HCT116 (cell line): Measurements from ENCODE around the gene BLNK.

Source experiments
- CEBPB ChIP-seq: IDR thresholded peaks from 2 replicates; pipeline ENCODE4 v1.6.1; 2012; ENCODE audit warnings: low read depth
- CTCF ChIP-seq, 3 experiments: fragments of 200-600 bp in 1 of 3; sonication (generic) in 1 of 3; IDR thresholded peaks in 2 of 3; conservative IDR thresholded peaks in 1 of 3; 2 replicates each; pipeline ENCODE4 v1.5.1; 2012 to 2017; ENCODE audit warnings: low read depth in 2 of 3, low read length in 2 of 3, antibody characterized with exemption in 1 of 3, borderline replicate concordance in 1 of 3, control low read depth in 1 of 3, mild to moderate bottlenecking in 1 of 3, mixed read lengths in 1 of 3, mixed run types in 1 of 3, moderate library complexity in 1 of 3; ENCODE audit not compliant: insufficient read depth in 1 of 3
- EZH2 ChIP-seq: fragments of 200-600 bp; sonication (generic); IDR thresholded peaks from 2 replicates; pipeline ENCODE4 v1.6.1; 2017; ENCODE audit warnings: antibody characterized with exemption, mixed run types
- EZH2phosphoT487 ChIP-seq: fragments of 200-600 bp; IDR thresholded peaks from 2 replicates; pipeline ENCODE4 v1.6.1; 2018; ENCODE audit warnings: antibody characterized with exemption, borderline replicate concordance
- JUND ChIP-seq: IDR thresholded peaks from 2 replicates; pipeline ENCODE4 v1.6.1; 2012
- POLR2A ChIP-seq: IDR thresholded peaks from 2 replicates; pipeline ENCODE4 v1.7.0; 2011; ENCODE audit warnings: borderline replicate concordance; ENCODE audit not compliant: insufficient read depth, insufficient read length; ENCODE audit errors: extremely low read depth
- POLR2AphosphoS5 ChIP-seq: IDR thresholded peaks from 2 replicates; pipeline ENCODE4 v1.6.1; 2011; ENCODE audit warnings: mild to moderate bottlenecking, low read depth, low read length, moderate library complexity
- RAD21 ChIP-seq: IDR thresholded peaks from 2 replicates; pipeline ENCODE4 v1.6.1; 2012; ENCODE audit warnings: low read depth, mild to moderate bottlenecking
- YY1 ChIP-seq: IDR thresholded peaks from 2 replicates; pipeline ENCODE4 v1.6.1; 2011; ENCODE audit warnings: low read length, low read depth, moderate library complexity, mild to moderate bottlenecking; ENCODE audit not compliant: insufficient replicate concordance; ENCODE audit errors: extremely low read depth
- ZNF274 ChIP-seq: fragments of 200-500 bp; sonication (Bioruptor generic); IDR thresholded peaks from 2 replicates; pipeline ENCODE4 v1.6.1; 2014; ENCODE audit warnings: mild to moderate bottlenecking, low read depth, low read length, inconsistent platforms

- no peak for TF ChIP-seq POLR2A
- TF ChIP-seq CTCF (IDR thresholded peaks at IDR 0.05 in 2 of 3, conservative IDR thresholded peaks at IDR 0.05 in 1 of 3; ENCODE audit: borderline replicate concordance in 1 of 3, insufficient read depth in 1 of 3, low read depth in 2 of 3, low read length in 2 of 3): no peak
- TF ChIP-seq EZH2: no peak
- TF ChIP-seq RAD21: no peak
- no peak for TF ChIP-seq POLR2AphosphoS5
- no peak for TF ChIP-seq JUND
- no peak for TF ChIP-seq ZNF274
- no peak for TF ChIP-seq YY1
- no peak for TF ChIP-seq CEBPB
- TF ChIP-seq EZH2phosphoT487: no peak
These were observed at the start of gene BLNK for GRCh38 chr10:96271016-96271815.
